Keratinocyte (primary cell): Measurements from ENCODE around the gene HDHD5. TPM values are rescaled to one million over a fixed set of nuclear protein-coding genes. Genes with fewer than 3 reads are reported as not detected.

Source experiments
- DNase-seq: peaks from one replicate; pipeline ENCODE4 v3.0.0-alpha.2; 2011; ENCODE audit warnings: low read depth, missing footprints, low spot score
- FAIRE-seq: peaks from 2 replicates; lab custom pipeline; 2011; peaks lifted over from hg19 to GRCh38; lab: Jason Lieb, UNC
- H2AFZ ChIP-seq: 2 replicates; pipeline ENCODE4 v1.6.0; 2012; ENCODE audit warnings: low read length, control low read depth, inconsistent platforms; ENCODE audit not compliant: control insufficient read depth
- H3K27ac ChIP-seq: 2 replicates; pipeline ENCODE4 v1.5.1; 2011; ENCODE audit warnings: low read length; ENCODE audit not compliant: control insufficient read depth, insufficient read depth
- H3K27me3 ChIP-seq: 3 replicates; pipeline ENCODE4 v1.6.0; 2011; ENCODE audit warnings: low read length; ENCODE audit not compliant: control insufficient read depth, insufficient read depth; ENCODE audit errors: extremely low read depth
- H3K36me3 ChIP-seq, 2 experiments: 2 replicates in 1 of 2; 3 replicates in 1 of 2; pipeline ENCODE4 v1.5.1; 2011; ENCODE audit warnings: low read length in 2 of 2, mild to moderate bottlenecking in 1 of 2; ENCODE audit not compliant: control insufficient read depth in 2 of 2, insufficient read depth in 2 of 2; ENCODE audit errors: extremely low read depth in 1 of 2
- H3K4me1 ChIP-seq: 3 replicates; pipeline ENCODE4 v1.5.1; 2011; ENCODE audit warnings: low read length; ENCODE audit not compliant: control insufficient read depth, insufficient read depth; ENCODE audit errors: extremely low read depth
- H3K4me2 ChIP-seq: 3 replicates; pipeline ENCODE4 v1.6.0; 2011; ENCODE audit warnings: low read depth, low read length; ENCODE audit not compliant: control insufficient read depth, insufficient read depth; ENCODE audit errors: extremely low read depth
- H3K4me3 ChIP-seq, 3 experiments: fragments of 200-600 bp in 1 of 3; sonication (generic) in 1 of 3; 2 replicates in 2 of 3; 3 replicates in 1 of 3; pipeline ENCODE4 v1.5.1; 2011 to 2016; ENCODE audit warnings: low read length in 3 of 3, mild to moderate bottlenecking in 3 of 3, control low read depth in 2 of 3, inconsistent platforms in 1 of 3, low read depth in 1 of 3, mixed read lengths in 1 of 3, mixed run types in 1 of 3, moderate library complexity in 1 of 3; ENCODE audit not compliant: control insufficient read depth in 2 of 3, insufficient read depth in 2 of 3; ENCODE audit errors: extremely low read depth in 1 of 3
- H3K79me2 ChIP-seq: 2 replicates; pipeline ENCODE4 v1.6.0; 2012; ENCODE audit warnings: low read length; ENCODE audit not compliant: control insufficient read depth, insufficient read depth
- H3K9ac ChIP-seq: 3 replicates; pipeline ENCODE4 v1.6.0; 2011; ENCODE audit warnings: low read length; ENCODE audit not compliant: control insufficient read depth, insufficient read depth; ENCODE audit errors: extremely low read depth
- H3K9me1 ChIP-seq: 3 replicates; pipeline ENCODE4 v1.6.0; 2011; ENCODE audit warnings: low read length; ENCODE audit not compliant: control insufficient read depth, insufficient read depth; ENCODE audit errors: extremely low read depth
- H3K9me3 ChIP-seq: 2 replicates; pipeline ENCODE4 v1.5.1; 2012; ENCODE audit warnings: low read depth, low read length; ENCODE audit not compliant: control insufficient read depth
- H4K20me1 ChIP-seq: 3 replicates; pipeline ENCODE4 v1.6.0; 2011; ENCODE audit warnings: low read length; ENCODE audit not compliant: control insufficient read depth, insufficient read depth; ENCODE audit errors: extremely low read depth
- CTCF ChIP-seq, 3 experiments: IDR thresholded peaks in 1 of 3; conservative IDR thresholded peaks in 1 of 3; optimal IDR thresholded peaks in 1 of 3; 2 replicates in 2 of 3; 3 replicates in 1 of 3; pipeline versions ENCODE3 to v1.5.1; 2011; ENCODE audit warnings: low read length in 3 of 3, mild to moderate bottlenecking in 3 of 3, moderate library complexity in 2 of 3, control low read depth in 1 of 3, inconsistent platforms in 1 of 3; ENCODE audit not compliant: insufficient read depth in 2 of 3; ENCODE audit errors: extremely low read depth in 1 of 3
- EZH2 ChIP-seq: IDR thresholded peaks from one replicate; pipeline ENCODE4 v1.6.1; 2012; ENCODE audit warnings: inconsistent platforms, mild to moderate bottlenecking, low read length, moderate library complexity
- dilution Hi-C: fragments of 300-500 bp; cut with MboI; formaldehyde crosslinking; loops from one replicate; pipeline ENCODE4 v1.7.0; 2020; ENCODE audit warnings: low sequenced_read_pairs; ENCODE audit not compliant: extremely low pct_ligation_motif_present
- polyA plus RNA-seq, 5 experiments: library from polyadenylated mRNA; depleted of rRNA in 3 of 5; stranded (reverse) in 3 of 5; stranded (forward) in 1 of 5; unstranded in 1 of 5; fragments of >200 nt; gene quantifications; 1 replicate in 1 of 5; 2 replicates in 3 of 5; 3 replicates in 1 of 5; pipeline versions ENCODE4 v1.2.1 to v1.2.3, GENCODE V29; 2011 to 2012; ENCODE audit warnings: missing spikeins in 2 of 5, low read depth in 1 of 5, low replicate concordance in 1 of 5

Gene HDHD5
- polyA plus RNA-seq, 1 donor (not counting 4 experiments of a cell fraction or from before 2014, with no cell fraction given), result 22.6 TPM

- H2AFZ ChIP-seq, result no peak overlapping the region
- peaks cover 21 to 35% of the 10 kb centered on the region in 2 experiments for H3K36me3 ChIP-seq
- H3K4me3 ChIP-seq, result no peak overlapping the region
- H3K27me3 ChIP-seq, result no peaks in the 10 kb centered on the region
- peaks cover 12% of the 10 kb centered on the region for H3K79me2 ChIP-seq
- dilution Hi-C loops, result no loop called here
- no peaks in the 10 kb centered on the region for H3K9me1 ChIP-seq
- no peak overlapping the region for H3K9ac ChIP-seq
- H4K20me1 ChIP-seq, result peaks cover 3% of the 10 kb centered on the region
- H3K4me2 ChIP-seq, result no peak overlapping the region
- no peak for TF ChIP-seq CTCF (optimal IDR thresholded peaks at IDR 0.05 in 1 of 3, IDR thresholded peaks at IDR 0.05 in 1 of 3, conservative IDR thresholded peaks at IDR 0.05 in 1 of 3; ENCODE audit: extremely low read depth in 1 of 3, insufficient read depth in 2 of 3, low read length in 3 of 3)
- no peak for TF ChIP-seq EZH2
- H3K27ac ChIP-seq, result no peak overlapping the region
- no peaks in the 10 kb centered on the region for H3K4me1 ChIP-seq
- H3K9me3 ChIP-seq, result no peaks in the 10 kb centered on the region
- DNase-seq (no peak), FAIRE-seq (no peak)
These were observed 62.0 kb downstream of the HDHD5 start for GRCh38 chr22:17097062-17097461.

GRCh38 chr22:17096071-17096470, 63.0 kb downstream of the HDHD5 start:
- no peak for DNase-seq
- Histone ChIP-seq H3K9me3 (no peaks in the 10 kb centered on the region), H4K20me1 (peaks cover 3% of the 10 kb centered on the region), H3K4me1 (no peaks in the 10 kb centered on the region), H2AFZ (no peak overlapping the region), H3K79me2 (peaks cover 15% of the 10 kb centered on the region), H3K9ac (no peak overlapping the region), H3K9me1 (no peaks in the 10 kb centered on the region), H3K36me3 (peaks cover 21 to 26% of the 10 kb centered on the region in 2 experiments), H3K27ac (no peak overlapping the region), H3K4me3 (no peak overlapping the region), H3K4me2 (no peak overlapping the region), H3K27me3 (no peaks in the 10 kb centered on the region)
- TF ChIP-seq EZH2 (no peak), CTCF (optimal IDR thresholded peaks at IDR 0.05 in 1 of 3, IDR thresholded peaks at IDR 0.05 in 1 of 3, conservative IDR thresholded peaks at IDR 0.05 in 1 of 3; ENCODE audit: extremely low read depth in 1 of 3, insufficient read depth in 2 of 3, low read length in 3 of 3) (no peak)
- dilution Hi-C loops, result no loop called here
- FAIRE-seq, result no peak
